ENCODE results near the gene DPF1.
"Not testable (repeated sequence)": the region's sequence is repeated elsewhere in the genome, so short reads cannot be mapped to it uniquely, and the experiment has no call there.

Gene DPF1

GRCh38 chr19:38234615-38235014 lies 10.6 kb upstream of the DPF1 start:
- TF ChIP-seq CTCF (conservative IDR thresholded peaks at IDR 0.05; ENCODE audit: low read depth, low read length) = no peak
- DNase-seq (ENCODE audit: low read depth) = no peak
- no peak overlapping the region for H3K4me3 ChIP-seq (ENCODE audit: low read length)

GRCh38 chr19:38233740-38234251 lies 9.8 kb upstream of the DPF1 start:
- H3K4me3 ChIP-seq (ENCODE audit: low read length) = no peak overlapping the region
- TF ChIP-seq CTCF (conservative IDR thresholded peaks at IDR 0.05; ENCODE audit: low read depth, low read length) = peak; percentile 87
- no peak for DNase-seq (ENCODE audit: low read depth)

DNA sequence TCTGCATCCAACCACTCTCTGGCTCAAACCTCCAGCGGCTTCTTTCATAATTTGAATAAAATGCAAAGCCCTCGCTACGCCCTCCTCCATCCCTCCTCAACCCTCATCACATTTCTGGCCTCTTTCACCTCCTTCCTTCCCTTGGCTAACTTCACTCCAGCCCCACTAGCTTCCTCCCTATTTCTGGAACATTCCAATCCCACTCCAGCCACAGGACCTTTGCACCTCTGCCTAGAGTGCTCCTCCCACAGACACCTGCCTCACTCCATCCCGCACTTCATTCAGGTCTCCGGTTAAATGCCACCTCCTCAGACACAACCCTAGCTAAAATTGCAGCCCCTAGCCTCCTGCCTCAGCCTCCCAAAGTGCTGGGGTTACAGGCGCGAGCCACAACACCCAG lies 7.9 kb upstream of the DPF1 start:
- TF ChIP-seq CTCF (conservative IDR thresholded peaks at IDR 0.05; ENCODE audit: low read depth, low read length) = no peak
- H3K4me3 ChIP-seq (ENCODE audit: low read length) = no peak overlapping the region
- no peak for DNase-seq (ENCODE audit: low read depth)

DNA sequence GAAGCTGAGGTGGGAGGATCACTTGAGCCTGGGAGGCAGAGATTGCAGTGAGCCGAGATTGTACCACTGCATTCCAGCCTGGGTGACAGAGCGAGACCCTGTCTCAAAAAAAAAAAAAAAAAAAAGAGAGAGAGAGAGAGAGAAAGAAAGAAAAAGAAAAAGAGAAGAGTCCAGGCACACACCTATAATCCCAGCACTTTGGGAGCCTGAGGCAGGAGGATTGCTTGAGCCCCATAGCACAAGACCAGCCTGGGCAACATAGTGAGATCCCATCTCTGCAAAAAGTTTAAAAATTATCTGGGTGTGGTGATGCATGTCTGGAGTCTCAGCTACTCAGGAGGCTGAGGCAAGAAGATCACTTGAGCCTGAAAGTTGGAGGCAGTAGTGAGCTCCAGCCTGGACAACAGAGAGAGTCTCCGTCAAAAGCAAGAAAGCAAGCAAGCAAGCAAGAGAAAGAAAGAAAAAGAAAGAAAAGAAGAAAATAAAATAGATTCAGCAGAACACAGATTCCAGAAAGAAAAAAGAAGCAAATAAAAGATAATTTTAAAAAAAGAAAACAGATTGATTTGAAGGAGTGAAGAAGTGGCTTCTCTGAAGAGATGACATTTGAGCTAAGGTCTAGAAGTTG lies 6.6 kb upstream of the DPF1 start:
- H3K4me3 ChIP-seq (ENCODE audit: low read length); DNase-seq (ENCODE audit: low read depth): not testable (repeated sequence)

DNA sequence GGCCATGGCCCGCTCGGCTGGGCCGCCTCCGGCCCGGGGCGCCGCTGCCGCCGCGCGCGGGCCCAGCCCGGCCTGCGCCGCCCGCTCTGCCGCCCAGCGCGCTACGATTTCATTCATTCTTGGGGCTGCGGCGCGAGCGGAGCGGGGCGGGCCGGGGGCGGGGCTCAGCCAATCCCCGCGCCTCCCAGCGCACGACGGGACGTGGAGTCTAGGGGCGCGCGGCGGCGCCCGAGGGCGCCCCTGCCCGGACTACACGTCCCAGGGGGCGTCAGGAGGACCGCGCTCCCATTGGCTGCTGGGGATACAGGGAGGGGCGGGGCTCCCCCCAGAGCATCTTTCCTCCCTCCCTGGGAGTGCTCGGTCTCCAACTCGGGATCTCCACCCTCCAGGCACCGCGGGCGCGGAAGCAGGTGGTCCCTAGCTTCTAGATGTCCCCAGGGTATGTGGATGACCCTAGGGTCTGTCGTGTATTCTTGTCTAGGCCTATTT lies 5.6 kb upstream of the DPF1 start:
- DNase-seq (ENCODE audit: low read depth) = peak; percentile 63
- no peak for TF ChIP-seq CTCF (conservative IDR thresholded peaks at IDR 0.05; ENCODE audit: low read depth, low read length)
- H3K4me3 ChIP-seq (ENCODE audit: low read length) = peak overlapping the region; percentile 45

- peak overlapping the region; percentile 45 for H3K4me3 ChIP-seq (ENCODE audit: low read length)
- TF ChIP-seq CTCF (conservative IDR thresholded peaks at IDR 0.05; ENCODE audit: low read depth, low read length) = no peak
- no peak for DNase-seq (ENCODE audit: low read depth)
Observed at GRCh38 chr19:38228491-38229439, 4.7 kb upstream of the DPF1 start.

GRCh38 chr19:38228005-38228377 lies 4.0 kb upstream of the DPF1 start:
- DNase-seq (ENCODE audit: low read depth) = no peak
- H3K4me3 ChIP-seq (ENCODE audit: low read length) = no peak overlapping the region
- no peak for TF ChIP-seq CTCF (conservative IDR thresholded peaks at IDR 0.05; ENCODE audit: low read depth, low read length)

Data from retinal pigment epithelial cell (primary cell).